Measurements from ENCODE around the gene TMEM258. TPM values are rescaled to one million over a fixed set of nuclear protein-coding genes. Genes with fewer than 3 reads are reported as not detected.

The TMEM258 gene
- polyA plus RNA-seq, 1 of the 3 experiments (the other 2 are of a cell fraction) = 454 TPM

GRCh38 chr11:61773356-61773755 lies 19.0 kb downstream of the TMEM258 start:
- H3K79me2 ChIP-seq (ENCODE audit: insufficient read depth) = no peaks in the 10 kb centered on the region
- no peaks in the 10 kb centered on the region for H3K9me2 ChIP-seq
- no peaks in the 10 kb centered on the region for H3K36me3 ChIP-seq (replicated peaks in 1 of 2; ENCODE audit: control insufficient read depth in 1 of 2, insufficient read depth in 2 of 2, low read length in 1 of 2)
- no peaks in the 10 kb centered on the region for H3F3A ChIP-seq (replicated peaks; ENCODE audit: insufficient read depth)
- POLR2A ChIA-PET = interaction anchor here (1.0 kb wide), 1 partner anchor 339 kb away, joined by 3 read pairs; no protein-coding TSS in a partner anchor
- CTCF ChIA-PET = interaction anchor here (1.6 to 2.3 kb wide), 2 partner anchors 15 to 26 kb away, joined by 4 to 15 read pairs; no protein-coding TSS in a partner anchor
- no peaks in the 10 kb centered on the region for H3K27me3 ChIP-seq (ENCODE audit: insufficient read depth)
- TF ChIP-seq REST (IDR thresholded peaks at IDR 0.05; ENCODE audit: low read depth, low read length) (no peak), PBX3 (IDR thresholded peaks at IDR 0.05) (peak; percentile 53), ZBTB33 (IDR thresholded peaks at IDR 0.05; ENCODE audit: borderline replicate concordance, low read depth) (no peak), SIN3A (IDR thresholded peaks at IDR 0.05; ENCODE audit: borderline replicate concordance, low read depth, low read length) (no peak), NFIC (IDR thresholded peaks at IDR 0.05; ENCODE audit: borderline replicate concordance) (no peak), JUND (IDR thresholded peaks at IDR 0.05) (no peak), FOSL2 (IDR thresholded peaks at IDR 0.05; ENCODE audit: borderline replicate concordance, low read depth) (no peak), TCF12 (IDR thresholded peaks at IDR 0.05) (peak; percentile 50), MEF2A (IDR thresholded peaks at IDR 0.05; ENCODE audit: borderline replicate concordance, low read depth) (no peak), RCOR1 (IDR thresholded peaks at IDR 0.05; ENCODE audit: low read length) (peak; percentile 42; the same call in 1 of the 2 replicates), CHD2 (IDR thresholded peaks at IDR 0.05; ENCODE audit: low read length, partially characterized antibody) (peak; percentile 32), EP300 (IDR thresholded peaks at IDR 0.05; ENCODE audit: borderline replicate concordance in 1 of 2, low read depth in 1 of 2, low read length in 1 of 2) (peak in 1 of 2 experiments; percentile 35; a peak in 1 of 4 replicates), MXI1 (IDR thresholded peaks at IDR 0.05; ENCODE audit: low read depth, low read length) (no peak), MAX (IDR thresholded peaks at IDR 0.05; ENCODE audit: low read depth) (no peak)
- no peak overlapping the region for H3K4me2 ChIP-seq
- no peak overlapping the region for H3K9ac ChIP-seq
- peak; percentile 96 for DNase-seq
- H3K4me1 ChIP-seq (ENCODE audit: control insufficient read depth in 1 of 2, insufficient read depth in 2 of 2, low read depth in 1 of 2, low read length in 1 of 2) = peaks cover 0 to 32% of the 10 kb centered on the region in 2 experiments; a peak in 1 of 4 replicates
- peak overlapping the region in 1 of 2 experiments; percentile 54; a peak in 2 of 4 replicates for H3K27ac ChIP-seq (ENCODE audit: low read depth in 2 of 2, low read length in 1 of 2)
- H3K4me3 ChIP-seq (ENCODE audit: low read depth in 2 of 2, low read length in 1 of 2) = no peak overlapping the region
- 61% methylated on average over 2 of the region's 10 CpGs for WGBS (ENCODE audit: low lambda C conversion rate)
- H2AFZ ChIP-seq (ENCODE audit: low read depth) = no peak overlapping the region
- no peaks in the 10 kb centered on the region for H3K9me3 ChIP-seq
- H4K20me1 ChIP-seq (ENCODE audit: insufficient read depth) = no peaks in the 10 kb centered on the region

Measured in SK-N-SH (cell line).